SH-SY5Y (cell line): ENCODE data around the gene CPNE5.

ENCODE experiments used
- GATA2 ChIP-seq: IDR thresholded peaks from 2 replicates; pipeline ENCODE4 v1.6.1; 2011; ENCODE audit warnings: mild to moderate bottlenecking, low read depth, low read length
- GATA3 ChIP-seq: IDR thresholded peaks from 2 replicates; pipeline ENCODE4 v1.6.1; 2011; ENCODE audit warnings: low read depth, mild to moderate bottlenecking, low read length, moderate library complexity

DNA sequence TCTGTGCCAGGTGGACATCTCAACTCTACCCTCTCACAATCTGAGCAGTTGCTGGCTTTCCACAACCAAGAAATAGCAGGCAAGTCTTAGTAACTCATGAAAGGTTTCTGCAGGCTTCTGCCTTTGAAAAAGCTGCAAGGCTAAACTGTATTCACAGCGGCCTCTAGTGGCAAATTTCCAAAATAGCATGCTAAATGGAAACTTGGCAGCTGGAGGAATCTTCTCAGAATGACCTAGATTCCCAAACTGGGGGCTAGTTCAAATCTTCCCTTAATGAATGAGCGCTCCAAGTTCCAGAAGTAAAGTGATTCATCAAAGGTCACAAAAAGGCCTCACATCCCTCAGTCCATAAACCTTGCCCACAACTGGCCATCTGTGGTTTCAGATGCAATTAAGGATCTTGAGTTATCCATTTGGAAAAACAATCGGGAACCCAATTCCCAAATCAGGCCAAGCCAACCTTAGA, 11.9 kb upstream of the CPNE5 start:
- no peak for TF ChIP-seq GATA2
- no peak for TF ChIP-seq GATA3
